ENCODE data around the gene PADI2.

GRCh38 chr1:17069452-17070162 is 49.6 kb downstream of the PADI2 start:
- TF ChIP-seq, protein P1, sequence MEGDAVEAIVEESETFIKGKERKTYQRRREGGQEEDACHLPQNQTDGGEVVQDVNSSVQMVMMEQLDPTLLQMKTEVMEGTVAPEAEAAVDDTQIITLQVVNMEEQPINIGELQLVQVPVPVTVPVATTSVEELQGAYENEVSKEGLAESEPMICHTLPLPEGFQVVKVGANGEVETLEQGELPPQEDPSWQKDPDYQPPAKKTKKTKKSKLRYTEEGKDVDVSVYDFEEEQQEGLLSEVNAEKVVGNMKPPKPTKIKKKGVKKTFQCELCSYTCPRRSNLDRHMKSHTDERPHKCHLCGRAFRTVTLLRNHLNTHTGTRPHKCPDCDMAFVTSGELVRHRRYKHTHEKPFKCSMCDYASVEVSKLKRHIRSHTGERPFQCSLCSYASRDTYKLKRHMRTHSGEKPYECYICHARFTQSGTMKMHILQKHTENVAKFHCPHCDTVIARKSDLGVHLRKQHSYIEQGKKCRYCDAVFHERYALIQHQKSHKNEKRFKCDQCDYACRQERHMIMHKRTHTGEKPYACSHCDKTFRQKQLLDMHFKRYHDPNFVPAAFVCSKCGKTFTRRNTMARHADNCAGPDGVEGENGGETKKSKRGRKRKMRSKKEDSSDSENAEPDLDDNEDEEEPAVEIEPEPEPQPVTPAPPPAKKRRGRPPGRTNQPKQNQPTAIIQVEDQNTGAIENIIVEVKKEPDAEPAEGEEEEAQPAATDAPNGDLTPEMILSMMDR (conservative IDR thresholded peaks at IDR 0.05; ENCODE audit: low read length) = no peak
- no peak for TF ChIP-seq EZH2phosphoT487 (IDR thresholded peaks at IDR 0.05; ENCODE audit: borderline replicate concordance)

Data from Loucy (cell line).